ENCODE results near the gene NOL4L. TPM values are rescaled to one million over a fixed set of nuclear protein-coding genes. Genes with fewer than 3 reads are reported as not detected.

NOL4L gene
- total RNA-seq, 1 donor from 2014 or later, result 44.1 TPM

- DNase-seq (ENCODE audit: low read depth), result no peak
- TF ChIP-seq, protein P1, sequence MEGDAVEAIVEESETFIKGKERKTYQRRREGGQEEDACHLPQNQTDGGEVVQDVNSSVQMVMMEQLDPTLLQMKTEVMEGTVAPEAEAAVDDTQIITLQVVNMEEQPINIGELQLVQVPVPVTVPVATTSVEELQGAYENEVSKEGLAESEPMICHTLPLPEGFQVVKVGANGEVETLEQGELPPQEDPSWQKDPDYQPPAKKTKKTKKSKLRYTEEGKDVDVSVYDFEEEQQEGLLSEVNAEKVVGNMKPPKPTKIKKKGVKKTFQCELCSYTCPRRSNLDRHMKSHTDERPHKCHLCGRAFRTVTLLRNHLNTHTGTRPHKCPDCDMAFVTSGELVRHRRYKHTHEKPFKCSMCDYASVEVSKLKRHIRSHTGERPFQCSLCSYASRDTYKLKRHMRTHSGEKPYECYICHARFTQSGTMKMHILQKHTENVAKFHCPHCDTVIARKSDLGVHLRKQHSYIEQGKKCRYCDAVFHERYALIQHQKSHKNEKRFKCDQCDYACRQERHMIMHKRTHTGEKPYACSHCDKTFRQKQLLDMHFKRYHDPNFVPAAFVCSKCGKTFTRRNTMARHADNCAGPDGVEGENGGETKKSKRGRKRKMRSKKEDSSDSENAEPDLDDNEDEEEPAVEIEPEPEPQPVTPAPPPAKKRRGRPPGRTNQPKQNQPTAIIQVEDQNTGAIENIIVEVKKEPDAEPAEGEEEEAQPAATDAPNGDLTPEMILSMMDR (conservative IDR thresholded peaks at IDR 0.05; ENCODE audit: low read depth, low read length), result no peak
- H3K4me3 ChIP-seq (ENCODE audit: low read depth, low read length), result no peak overlapping the region
These were observed 150.7 kb downstream of the NOL4L start for GRCh38 chr20:32434434-32434833.

DNA sequence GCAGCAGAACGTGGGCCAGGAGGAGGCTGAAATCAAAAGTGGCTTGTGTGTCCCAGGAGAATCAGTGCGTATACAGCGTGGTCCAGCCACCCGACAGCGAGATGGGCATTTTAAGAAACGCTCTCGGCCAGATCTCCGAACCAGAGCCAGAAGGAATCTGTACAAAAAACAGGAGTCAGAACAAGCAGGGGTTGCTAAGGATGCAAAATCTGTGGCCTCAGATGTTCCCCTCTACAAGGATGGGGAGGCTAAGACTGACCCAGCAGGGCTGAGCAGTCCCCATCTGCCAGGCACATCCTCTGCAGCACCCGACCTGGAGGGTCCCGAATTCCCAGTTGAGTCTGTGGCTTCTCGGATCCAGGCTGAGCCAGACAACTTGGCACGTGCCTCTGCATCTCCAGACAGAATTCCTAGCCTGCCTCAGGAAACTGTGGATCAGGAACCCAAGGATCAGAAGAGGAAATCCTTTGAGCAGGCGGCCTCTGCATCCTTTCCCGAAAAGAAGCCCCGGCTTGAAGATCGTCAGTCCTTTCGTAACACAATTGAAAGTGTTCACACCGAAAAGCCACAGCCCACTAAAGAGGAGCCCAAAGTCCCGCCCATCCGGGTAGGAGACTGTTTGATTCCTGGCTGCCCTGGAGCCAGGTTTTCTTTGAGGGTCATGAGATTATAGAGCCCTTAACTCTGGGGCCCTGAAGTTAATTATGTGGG, 151.7 kb downstream of the NOL4L start:
- TF ChIP-seq, protein P1 (conservative IDR thresholded peaks at IDR 0.05; ENCODE audit: low read depth, low read length), result no peak
- H3K4me3 ChIP-seq (ENCODE audit: low read depth, low read length), result no peak overlapping the region
- no peak for DNase-seq (ENCODE audit: low read depth)

DNA sequence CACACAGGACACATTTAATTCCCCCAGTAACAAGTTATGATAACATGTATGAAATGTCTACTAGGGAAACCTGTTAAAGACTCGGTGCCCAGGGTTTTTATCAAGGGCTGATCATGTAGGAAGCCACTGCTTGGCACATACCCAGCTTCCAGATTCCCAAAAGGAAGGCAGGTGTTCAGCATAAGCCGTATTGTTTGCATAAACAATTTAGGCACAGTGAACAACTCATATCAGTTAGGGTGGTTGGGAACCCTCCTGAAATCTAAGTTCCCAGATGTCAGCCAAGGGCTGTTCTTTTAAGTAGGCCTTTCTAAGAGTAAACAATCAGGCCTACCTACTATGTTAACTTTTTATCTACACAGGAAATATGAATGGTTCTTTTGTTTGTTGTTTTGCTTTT, 152.9 kb downstream of the NOL4L start:
- H3K4me3 ChIP-seq (ENCODE audit: low read depth, low read length), result no peak overlapping the region
- TF ChIP-seq, protein P1 (conservative IDR thresholded peaks at IDR 0.05; ENCODE audit: low read depth, low read length), result no peak
- DNase-seq (ENCODE audit: low read depth), result no peak

GRCh38 chr20:32431457-32431856, 153.7 kb downstream of the NOL4L start:
- no peak for DNase-seq (ENCODE audit: low read depth)
- TF ChIP-seq, protein P1 (conservative IDR thresholded peaks at IDR 0.05; ENCODE audit: low read depth, low read length), result no peak
- H3K4me3 ChIP-seq (ENCODE audit: low read depth, low read length), result no peak overlapping the region

DNA sequence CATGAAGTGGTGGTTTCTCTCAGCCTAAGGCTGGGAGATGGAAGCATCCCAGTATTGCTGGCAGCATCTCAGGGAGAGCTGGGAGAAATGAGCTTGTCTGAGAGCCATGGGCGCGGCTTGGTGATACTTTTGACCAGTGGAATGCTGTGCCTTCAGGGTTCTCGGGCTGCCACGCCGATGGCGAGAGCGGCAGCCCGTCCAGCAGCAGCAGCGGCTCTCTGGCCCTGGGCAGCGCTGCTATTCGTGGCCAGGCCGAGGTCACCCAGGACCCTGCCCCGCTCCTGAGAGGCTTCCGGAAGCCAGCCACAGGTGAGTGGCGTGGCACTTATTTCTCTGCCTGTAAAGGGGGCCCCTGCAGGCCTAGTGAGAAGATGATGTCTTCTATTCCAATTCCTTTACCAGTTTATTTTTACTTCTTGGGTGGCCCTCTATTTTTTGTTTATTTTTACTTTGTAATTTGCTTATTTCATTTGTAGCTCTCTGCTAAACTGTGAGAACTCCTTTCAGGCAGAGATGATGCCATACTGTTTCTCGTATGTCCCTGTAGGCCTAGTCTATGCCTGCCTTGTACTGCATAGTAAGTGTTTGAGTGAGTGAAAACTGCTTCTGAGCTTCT, 155.3 kb downstream of the NOL4L start:
- no peak for DNase-seq (ENCODE audit: low read depth)
- TF ChIP-seq, protein P1 (conservative IDR thresholded peaks at IDR 0.05; ENCODE audit: low read depth, low read length), result no peak
- H3K4me3 ChIP-seq (ENCODE audit: low read depth, low read length), result no peak overlapping the region

DNA sequence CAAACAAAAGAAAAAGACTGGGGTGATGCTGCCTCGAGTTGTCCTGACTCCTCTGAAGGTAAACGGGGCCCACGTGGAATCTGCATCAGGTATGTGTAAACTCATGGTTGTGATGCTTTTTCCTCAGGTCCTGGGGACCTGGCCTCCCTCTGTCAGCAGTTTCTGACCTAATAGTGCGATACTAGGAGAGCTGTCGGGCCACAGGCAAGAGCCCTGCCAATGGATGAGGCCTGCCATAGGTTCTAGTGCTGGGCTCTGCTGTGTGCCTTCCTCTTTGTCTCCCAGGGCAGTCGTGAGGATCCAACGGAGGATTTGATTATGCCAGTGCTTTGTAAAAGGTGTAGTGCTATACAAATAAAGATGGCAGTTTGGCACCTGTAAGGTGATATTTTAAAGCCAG, 155.8 kb downstream of the NOL4L start:
- TF ChIP-seq, protein P1 (conservative IDR thresholded peaks at IDR 0.05; ENCODE audit: low read depth, low read length), result no peak
- DNase-seq (ENCODE audit: low read depth), result no peak
- no peak overlapping the region for H3K4me3 ChIP-seq (ENCODE audit: low read depth, low read length)

DNA sequence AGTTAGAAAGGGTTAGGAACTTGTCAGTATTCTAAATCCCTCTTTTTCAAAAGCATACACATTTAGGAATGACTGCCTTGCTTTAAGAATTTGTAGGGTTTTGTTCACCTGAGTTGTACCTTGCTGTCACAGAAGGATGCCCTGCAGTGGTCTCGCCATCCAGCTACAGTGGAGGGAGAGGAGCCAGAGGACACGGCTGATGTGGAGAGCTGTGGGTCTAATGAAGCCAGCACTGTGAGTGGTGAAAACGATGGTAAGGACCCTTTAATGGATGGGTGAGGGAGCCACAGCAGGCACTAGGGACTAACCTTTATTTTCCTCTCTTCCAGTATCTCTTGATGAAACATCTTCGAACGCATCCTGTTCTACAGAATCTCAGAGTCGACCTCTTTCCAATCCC, 157.1 kb downstream of the NOL4L start:
- H3K4me3 ChIP-seq (ENCODE audit: low read depth, low read length), result no peak overlapping the region
- TF ChIP-seq, protein P1 (conservative IDR thresholded peaks at IDR 0.05; ENCODE audit: low read depth, low read length), result no peak
- no peak for DNase-seq (ENCODE audit: low read depth)
